ENCODE data around the gene ELAC2.
A peak's percentile ranks its signal among the peaks of the same experiment; 100 is the strongest.

Gene ELAC2

DNA sequence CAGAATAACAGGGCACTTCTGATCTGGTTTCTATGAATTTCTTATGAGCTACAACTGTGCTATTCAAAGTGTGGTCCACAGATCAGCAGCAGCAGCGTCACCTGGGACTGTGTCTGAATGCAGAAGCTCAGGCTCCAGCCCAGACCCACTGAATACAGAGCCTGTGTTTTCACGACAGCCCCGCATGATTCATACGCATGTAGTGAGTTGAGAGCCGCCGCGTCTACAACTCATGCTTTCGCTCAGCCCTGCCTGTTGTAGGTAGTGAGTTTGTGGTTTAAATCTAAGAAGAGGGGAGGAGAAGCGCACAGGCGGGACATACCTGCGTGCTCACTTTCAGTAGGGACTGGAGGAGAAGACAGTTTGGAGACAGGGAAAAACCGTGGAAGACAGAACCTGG is 28.5 kb upstream of the ELAC2 start:
- DNase-seq (ENCODE audit: low read depth): no peak
- no peak overlapping the region for H3K4me3 ChIP-seq (ENCODE audit: control insufficient read depth, low read depth, low read length)
- TF ChIP-seq, protein P1, sequence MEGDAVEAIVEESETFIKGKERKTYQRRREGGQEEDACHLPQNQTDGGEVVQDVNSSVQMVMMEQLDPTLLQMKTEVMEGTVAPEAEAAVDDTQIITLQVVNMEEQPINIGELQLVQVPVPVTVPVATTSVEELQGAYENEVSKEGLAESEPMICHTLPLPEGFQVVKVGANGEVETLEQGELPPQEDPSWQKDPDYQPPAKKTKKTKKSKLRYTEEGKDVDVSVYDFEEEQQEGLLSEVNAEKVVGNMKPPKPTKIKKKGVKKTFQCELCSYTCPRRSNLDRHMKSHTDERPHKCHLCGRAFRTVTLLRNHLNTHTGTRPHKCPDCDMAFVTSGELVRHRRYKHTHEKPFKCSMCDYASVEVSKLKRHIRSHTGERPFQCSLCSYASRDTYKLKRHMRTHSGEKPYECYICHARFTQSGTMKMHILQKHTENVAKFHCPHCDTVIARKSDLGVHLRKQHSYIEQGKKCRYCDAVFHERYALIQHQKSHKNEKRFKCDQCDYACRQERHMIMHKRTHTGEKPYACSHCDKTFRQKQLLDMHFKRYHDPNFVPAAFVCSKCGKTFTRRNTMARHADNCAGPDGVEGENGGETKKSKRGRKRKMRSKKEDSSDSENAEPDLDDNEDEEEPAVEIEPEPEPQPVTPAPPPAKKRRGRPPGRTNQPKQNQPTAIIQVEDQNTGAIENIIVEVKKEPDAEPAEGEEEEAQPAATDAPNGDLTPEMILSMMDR (conservative IDR thresholded peaks at IDR 0.05; ENCODE audit: control insufficient read depth, insufficient read depth, low read depth, low read length): no peak

DNA sequence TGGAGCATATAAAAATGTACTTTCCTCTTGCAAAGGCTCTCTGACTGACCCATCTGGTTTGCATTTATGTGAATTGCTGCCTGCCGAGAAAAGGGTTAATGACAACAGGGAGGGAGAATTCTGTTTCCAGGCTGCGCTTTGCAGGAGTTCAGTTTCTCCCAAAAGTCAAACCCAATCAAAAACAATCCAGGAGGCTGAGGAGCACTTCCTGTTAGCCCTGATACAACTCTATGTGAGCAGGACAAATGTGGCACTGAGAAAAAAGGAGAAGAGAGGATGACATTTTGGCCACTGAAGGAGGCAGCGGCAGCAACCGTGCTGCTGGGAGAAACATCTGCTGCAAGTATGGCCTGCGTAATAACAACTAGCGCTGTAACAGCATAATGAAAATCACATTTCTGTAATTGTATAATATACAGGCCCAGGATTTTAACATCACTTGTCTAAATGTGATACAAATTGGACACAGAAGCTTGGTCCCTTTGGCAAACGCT is 26.8 kb upstream of the ELAC2 start:
- TF ChIP-seq, protein P1 (conservative IDR thresholded peaks at IDR 0.05; ENCODE audit: control insufficient read depth, insufficient read depth, low read depth, low read length): no peak
- no peak overlapping the region for H3K4me3 ChIP-seq (ENCODE audit: control insufficient read depth, low read depth, low read length)
- DNase-seq (ENCODE audit: low read depth): peak; percentile 31

DNA sequence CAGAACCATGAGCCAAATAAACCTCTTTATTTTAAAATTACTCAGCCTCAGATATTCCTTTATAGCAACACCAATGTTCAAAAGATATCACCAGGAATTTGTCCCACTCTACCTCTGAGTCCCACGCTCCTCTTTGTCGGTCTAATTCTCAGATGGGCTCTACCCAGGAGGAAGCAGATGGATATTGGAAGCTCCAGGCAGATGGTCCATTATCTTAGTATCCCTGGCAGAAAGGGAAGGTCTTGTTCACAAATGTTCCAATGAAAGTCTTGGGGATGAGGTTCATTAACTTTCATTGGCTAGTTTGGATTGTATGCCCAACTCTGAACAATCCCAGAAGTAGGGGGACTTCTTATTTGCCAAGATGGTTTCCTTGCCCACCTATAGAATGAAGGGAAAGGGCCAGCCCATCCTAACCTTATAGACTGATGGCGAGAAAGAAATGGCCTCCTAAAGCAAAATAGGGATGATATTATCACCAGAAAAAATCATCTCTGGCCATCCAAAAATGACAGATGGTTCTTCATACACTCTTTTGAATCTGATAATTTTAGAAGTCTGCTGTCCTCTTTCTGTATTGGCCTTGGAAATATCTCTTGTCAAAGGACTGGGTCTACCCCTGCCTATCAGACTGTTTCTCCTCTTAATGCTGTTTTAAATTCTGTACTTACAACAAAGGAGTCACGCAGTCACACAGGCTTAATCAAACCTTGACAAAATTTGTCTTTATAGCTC is 21.3 kb upstream of the ELAC2 start:
- H3K4me3 ChIP-seq (ENCODE audit: control insufficient read depth, low read depth, low read length): no peak overlapping the region
- TF ChIP-seq, protein P1 (conservative IDR thresholded peaks at IDR 0.05; ENCODE audit: control insufficient read depth, insufficient read depth, low read depth, low read length): no peak
- no peak for DNase-seq (ENCODE audit: low read depth)

DNA sequence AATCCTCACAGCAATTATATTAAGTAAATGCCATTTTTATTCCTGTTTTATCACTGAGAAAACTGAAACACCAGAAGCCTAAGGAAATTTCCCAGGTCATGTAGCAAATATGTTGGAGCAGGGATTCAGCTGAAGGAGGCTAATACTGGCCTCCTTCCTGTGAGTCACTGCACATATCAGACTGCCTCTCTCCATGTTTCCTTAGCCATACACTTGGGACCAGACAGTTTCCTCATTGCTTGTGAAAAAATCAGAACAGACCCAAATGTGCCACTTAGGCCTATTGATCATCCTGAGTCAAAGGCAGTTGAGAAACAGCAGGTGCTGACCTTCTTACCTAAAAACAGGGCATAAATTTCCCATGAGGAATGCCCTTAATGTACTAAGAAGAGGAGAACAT is 18.9 kb upstream of the ELAC2 start:
- DNase-seq (ENCODE audit: low read depth): peak; percentile 85
- no peak overlapping the region for H3K4me3 ChIP-seq (ENCODE audit: control insufficient read depth, low read depth, low read length)
- TF ChIP-seq, protein P1 (conservative IDR thresholded peaks at IDR 0.05; ENCODE audit: control insufficient read depth, insufficient read depth, low read depth, low read length): no peak

DNA sequence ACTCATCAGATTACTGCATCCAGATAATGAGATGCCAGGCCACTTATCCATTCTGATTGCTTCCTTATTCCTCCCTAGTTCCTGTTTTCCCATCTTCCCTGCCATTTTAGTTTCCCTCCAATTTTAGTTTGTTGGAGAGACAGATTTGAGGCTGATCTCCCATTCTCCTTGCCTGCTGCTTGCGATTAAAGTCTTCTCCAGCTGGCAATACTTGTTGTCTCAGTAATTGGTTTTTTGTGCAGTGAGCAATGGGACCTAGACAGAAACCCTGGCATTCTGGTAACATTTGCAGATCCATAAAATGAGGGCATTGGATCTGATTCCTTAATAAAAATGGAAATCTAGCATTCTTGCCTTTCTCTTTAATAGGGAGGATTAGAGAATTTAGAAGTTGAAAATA is 17.6 kb upstream of the ELAC2 start:
- H3K4me3 ChIP-seq (ENCODE audit: control insufficient read depth, low read depth, low read length): no peak overlapping the region
- DNase-seq (ENCODE audit: low read depth): no peak
- TF ChIP-seq, protein P1 (conservative IDR thresholded peaks at IDR 0.05; ENCODE audit: control insufficient read depth, insufficient read depth, low read depth, low read length): no peak

DNA sequence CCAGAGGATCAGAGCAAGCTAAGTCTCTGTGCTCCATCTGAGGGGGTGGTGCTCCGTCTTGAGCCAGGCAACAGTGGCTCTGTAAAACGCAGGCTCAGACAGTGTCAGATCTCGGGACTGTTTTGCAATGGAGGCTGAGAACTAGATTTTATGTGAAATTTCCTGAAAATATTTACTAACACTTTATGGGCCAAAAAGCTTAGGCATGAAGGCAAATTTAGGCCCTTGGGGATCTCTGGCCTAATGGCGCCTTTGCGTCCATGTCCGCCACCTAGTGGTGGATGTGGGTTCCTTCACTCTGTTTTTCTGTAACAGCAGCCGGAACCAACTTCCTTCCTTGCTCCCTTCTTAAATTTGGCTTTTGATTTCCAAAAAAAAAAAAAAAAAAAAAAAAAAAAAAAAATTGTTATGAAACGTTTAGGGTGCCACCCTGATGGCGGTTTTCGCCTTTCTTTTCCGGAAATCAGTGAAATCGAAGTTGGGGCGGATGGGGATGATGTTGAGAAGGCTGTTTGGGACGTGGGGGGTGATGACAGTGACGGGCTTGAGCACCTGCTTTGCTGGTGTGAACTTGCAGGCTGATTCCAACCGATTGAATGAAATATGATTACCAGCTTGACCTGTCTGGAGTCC is 14.0 kb upstream of the ELAC2 start:
- peak; percentile 59 for DNase-seq (ENCODE audit: low read depth)
- H3K4me3 ChIP-seq (ENCODE audit: control insufficient read depth, low read depth, low read length): no peak overlapping the region
- TF ChIP-seq, protein P1 (conservative IDR thresholded peaks at IDR 0.05; ENCODE audit: control insufficient read depth, insufficient read depth, low read depth, low read length): peak; percentile 88
